ENCODE results near the gene ATP5PB. TPM values are rescaled to one million over a fixed set of nuclear protein-coding genes. Genes with fewer than 3 reads are reported as not detected.

ATP5PB gene
- total and polyA plus RNA-seq, 8 donors = 56.3 to 138 (median 89.2) TPM

DNA sequence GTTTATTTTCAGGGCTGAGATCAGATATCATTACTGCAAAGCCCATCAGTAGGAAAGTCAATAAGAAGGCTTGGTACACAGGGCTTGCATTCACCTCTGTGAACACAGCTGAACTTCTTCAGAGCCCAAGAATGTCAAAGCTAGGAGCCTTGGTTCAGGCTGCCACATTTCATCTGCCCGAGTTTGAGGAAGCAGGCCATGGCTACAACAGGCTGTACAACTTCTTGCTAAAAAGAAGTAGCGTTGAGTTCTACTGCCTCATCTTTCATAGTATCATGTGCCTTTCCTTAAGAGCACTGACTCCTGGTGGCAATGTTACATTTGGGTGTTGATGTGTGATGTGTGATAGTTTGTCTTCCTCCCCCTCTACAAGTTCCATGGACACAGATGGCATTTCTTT lies 34.6 kb downstream of the ATP5PB start:
- Histone ChIP-seq H3K4me3 (no peak overlapping the region), H3K4me1 (no peaks in the 10 kb centered on the region), H3K27ac (no peak overlapping the region), H3K27me3 (no peaks in the 10 kb centered on the region), H3K36me3 (no peaks in the 10 kb centered on the region), H3K9me3 (no peaks in the 10 kb centered on the region)
- DNase-seq = no peak
- TF ChIP-seq, protein P1, sequence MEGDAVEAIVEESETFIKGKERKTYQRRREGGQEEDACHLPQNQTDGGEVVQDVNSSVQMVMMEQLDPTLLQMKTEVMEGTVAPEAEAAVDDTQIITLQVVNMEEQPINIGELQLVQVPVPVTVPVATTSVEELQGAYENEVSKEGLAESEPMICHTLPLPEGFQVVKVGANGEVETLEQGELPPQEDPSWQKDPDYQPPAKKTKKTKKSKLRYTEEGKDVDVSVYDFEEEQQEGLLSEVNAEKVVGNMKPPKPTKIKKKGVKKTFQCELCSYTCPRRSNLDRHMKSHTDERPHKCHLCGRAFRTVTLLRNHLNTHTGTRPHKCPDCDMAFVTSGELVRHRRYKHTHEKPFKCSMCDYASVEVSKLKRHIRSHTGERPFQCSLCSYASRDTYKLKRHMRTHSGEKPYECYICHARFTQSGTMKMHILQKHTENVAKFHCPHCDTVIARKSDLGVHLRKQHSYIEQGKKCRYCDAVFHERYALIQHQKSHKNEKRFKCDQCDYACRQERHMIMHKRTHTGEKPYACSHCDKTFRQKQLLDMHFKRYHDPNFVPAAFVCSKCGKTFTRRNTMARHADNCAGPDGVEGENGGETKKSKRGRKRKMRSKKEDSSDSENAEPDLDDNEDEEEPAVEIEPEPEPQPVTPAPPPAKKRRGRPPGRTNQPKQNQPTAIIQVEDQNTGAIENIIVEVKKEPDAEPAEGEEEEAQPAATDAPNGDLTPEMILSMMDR (IDR thresholded peaks at IDR 0.05) = no peak
- ATAC-seq = no peak
- FAIRE-seq = no peak
- 74 to 83% methylated on average over 2 of the region's 2 CpGs for WGBS, 2 donors
- intact Hi-C loops (cut with DNase I) = loop anchor here in 1 of 3 donors (10.0 kb wide), 1 partner anchor 291 kb away; no protein-coding TSS in a partner anchor

DNA sequence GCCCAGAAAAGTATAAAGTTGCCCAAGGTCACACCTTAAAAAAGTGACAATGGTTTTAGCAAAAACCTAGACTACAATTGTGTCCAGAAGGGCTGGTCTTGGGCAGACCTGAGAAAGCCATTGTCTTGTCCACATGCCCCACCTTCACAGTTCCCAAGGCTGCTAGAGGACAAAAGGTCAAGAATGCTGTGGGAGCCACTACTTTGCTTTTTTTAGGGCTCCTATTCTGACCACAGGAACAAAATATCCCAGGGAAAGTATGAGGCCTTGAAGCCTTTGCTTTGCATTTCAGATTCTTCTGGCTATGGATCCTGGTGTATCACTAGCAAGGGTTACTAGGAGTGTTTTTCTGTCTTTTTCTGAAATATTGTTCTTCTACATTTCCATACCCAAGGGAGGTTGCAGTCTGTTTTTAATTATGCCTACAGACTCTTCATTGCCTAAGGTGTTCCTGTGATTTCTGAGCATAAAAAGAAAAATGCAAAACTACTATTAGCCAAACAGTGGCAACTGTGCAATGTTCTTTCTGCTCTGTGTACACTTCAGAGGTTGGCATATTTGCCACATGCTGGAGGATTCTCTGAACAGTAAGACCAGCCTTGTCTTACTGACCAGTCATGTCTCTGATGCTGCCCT lies 35.2 kb downstream of the ATP5PB start:
- TF ChIP-seq, protein P1 (IDR thresholded peaks at IDR 0.05) = no peak
- Histone ChIP-seq H3K27me3 (no peaks in the 10 kb centered on the region), H3K36me3 (no peaks in the 10 kb centered on the region), H3K27ac (no peak overlapping the region), H3K9me3 (no peaks in the 10 kb centered on the region), H3K4me3 (no peak overlapping the region), H3K4me1 (no peaks in the 10 kb centered on the region)
- ATAC-seq (no peak), FAIRE-seq (no peak), DNase-seq (no peak)
- intact Hi-C loops (cut with DNase I) = loop anchor here in 1 of 3 donors (10.0 kb wide), 1 partner anchor 290 kb away; no protein-coding TSS in a partner anchor

DNA sequence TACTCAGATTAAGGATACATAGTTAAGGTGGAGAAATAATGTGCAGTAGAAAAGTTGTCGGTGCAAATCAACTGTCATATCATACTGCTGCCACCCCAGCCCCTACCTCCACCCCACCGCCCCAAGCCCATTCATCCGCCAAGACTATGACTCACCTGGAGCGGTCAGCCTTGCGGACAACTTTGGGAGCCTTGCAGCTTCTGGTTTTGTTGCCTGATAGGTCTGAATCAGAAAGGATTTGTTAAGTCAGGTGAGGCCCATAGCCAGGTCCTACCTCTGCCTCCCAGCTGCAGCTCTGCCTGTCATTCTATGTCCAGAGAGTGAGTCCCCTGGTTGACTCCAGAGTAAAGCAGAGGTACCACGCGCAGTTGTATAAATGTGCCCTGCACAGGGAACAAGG lies 37.2 kb downstream of the ATP5PB start:
- ATAC-seq (no peak), DNase-seq (no peak), FAIRE-seq (no peak)
- H3K9me3 ChIP-seq = no peaks in the 10 kb centered on the region
- H3K4me3 ChIP-seq = no peak overlapping the region
- no peaks in the 10 kb centered on the region for H3K36me3 ChIP-seq
- no peak overlapping the region for H3K27ac ChIP-seq
- no peaks in the 10 kb centered on the region for H3K4me1 ChIP-seq
- 93 to 94% methylated on average over 7 of the region's 7 CpGs for WGBS, 2 donors
- TF ChIP-seq, protein P1 (IDR thresholded peaks at IDR 0.05) = no peak
- no peaks in the 10 kb centered on the region for H3K27me3 ChIP-seq
- intact Hi-C loops (cut with DNase I) = loop anchor here in 1 of 3 donors (10.0 kb wide), 1 partner anchor 288 kb away; no protein-coding TSS in a partner anchor

DNA sequence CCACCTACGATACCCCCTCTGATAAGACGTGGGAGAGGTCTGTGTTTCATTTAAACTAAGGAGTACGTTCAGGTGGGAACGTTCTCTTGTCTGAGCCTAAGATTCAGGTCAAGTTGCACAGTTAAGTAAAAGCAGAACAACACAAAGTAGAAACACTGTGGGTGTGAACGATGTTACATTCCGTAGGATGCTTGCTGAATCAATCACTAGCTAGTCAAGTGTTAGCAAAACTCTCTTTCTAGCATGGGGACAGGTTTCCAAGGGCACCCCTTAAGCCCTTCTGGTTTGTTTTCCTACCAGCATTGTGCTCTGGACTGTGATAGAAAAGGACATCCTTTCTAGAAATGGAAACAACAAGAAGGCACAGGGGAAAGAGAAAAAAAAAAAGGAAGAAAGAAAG lies 37.9 kb downstream of the ATP5PB start:
- Histone ChIP-seq H3K9me3 (no peaks in the 10 kb centered on the region), H3K27me3 (no peaks in the 10 kb centered on the region), H3K4me3 (no peak overlapping the region), H3K36me3 (no peaks in the 10 kb centered on the region), H3K4me1 (no peaks in the 10 kb centered on the region), H3K27ac (no peak overlapping the region)
- no peak for ATAC-seq
- FAIRE-seq = no peak
- WGBS, 2 donors = 59 to 76% methylated on average over 6 of the region's 6 CpGs
- TF ChIP-seq, protein P1 (IDR thresholded peaks at IDR 0.05) = no peak
- intact Hi-C loops (cut with DNase I) = loop anchor here in 1 of 3 donors (10.0 kb wide), 1 partner anchor 288 kb away; no protein-coding TSS in a partner anchor
- no peak for DNase-seq

DNA sequence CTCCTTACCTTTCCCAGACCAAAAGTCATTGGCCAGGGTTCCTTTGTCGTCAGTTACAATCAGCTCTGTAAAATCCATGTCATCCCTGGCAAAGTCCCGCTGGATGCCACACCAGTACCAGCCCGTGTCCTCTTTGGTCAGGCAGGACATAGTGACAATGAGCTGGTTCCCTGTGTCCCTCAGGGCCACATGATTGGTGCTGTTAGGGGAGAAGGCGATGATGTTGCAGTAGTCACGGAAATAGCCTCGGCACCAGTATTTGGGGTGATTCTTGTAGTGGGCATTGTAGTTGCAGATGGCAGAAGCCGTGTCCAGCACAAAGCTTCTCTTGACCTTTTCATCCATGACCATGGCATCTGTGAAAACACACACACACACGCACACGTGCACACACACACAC lies 39.4 kb downstream of the ATP5PB start:
- Histone ChIP-seq H3K9me3 (no peaks in the 10 kb centered on the region), H3K27me3 (no peaks in the 10 kb centered on the region), H3K4me3 (no peak overlapping the region), H3K4me1 (no peaks in the 10 kb centered on the region), H3K36me3 (no peaks in the 10 kb centered on the region), H3K27ac (no peak overlapping the region)
- FAIRE-seq = no peak
- TF ChIP-seq, protein P1 (IDR thresholded peaks at IDR 0.05) = no peak
- intact Hi-C loops (cut with DNase I) = loop anchor here in 1 of 3 donors (10.0 kb wide), 1 partner anchor 286 kb away; no protein-coding TSS in a partner anchor
- 84 to 90% methylated on average over 9 of the region's 9 CpGs for WGBS, 2 donors
- no peak for DNase-seq
- ATAC-seq = no peak

All from pancreas (tissue), 10 donors.